ENCODE data around the gene LEP.

Gene LEP

GRCh38 chr7:128274246-128274883, 33.3 kb downstream of the LEP start:
- no peak overlapping the region for H3K9ac ChIP-seq (ENCODE audit: low read length)
- H2AFZ ChIP-seq (ENCODE audit: low read depth, low read length), result no peak overlapping the region
- TF ChIP-seq, protein P1, sequence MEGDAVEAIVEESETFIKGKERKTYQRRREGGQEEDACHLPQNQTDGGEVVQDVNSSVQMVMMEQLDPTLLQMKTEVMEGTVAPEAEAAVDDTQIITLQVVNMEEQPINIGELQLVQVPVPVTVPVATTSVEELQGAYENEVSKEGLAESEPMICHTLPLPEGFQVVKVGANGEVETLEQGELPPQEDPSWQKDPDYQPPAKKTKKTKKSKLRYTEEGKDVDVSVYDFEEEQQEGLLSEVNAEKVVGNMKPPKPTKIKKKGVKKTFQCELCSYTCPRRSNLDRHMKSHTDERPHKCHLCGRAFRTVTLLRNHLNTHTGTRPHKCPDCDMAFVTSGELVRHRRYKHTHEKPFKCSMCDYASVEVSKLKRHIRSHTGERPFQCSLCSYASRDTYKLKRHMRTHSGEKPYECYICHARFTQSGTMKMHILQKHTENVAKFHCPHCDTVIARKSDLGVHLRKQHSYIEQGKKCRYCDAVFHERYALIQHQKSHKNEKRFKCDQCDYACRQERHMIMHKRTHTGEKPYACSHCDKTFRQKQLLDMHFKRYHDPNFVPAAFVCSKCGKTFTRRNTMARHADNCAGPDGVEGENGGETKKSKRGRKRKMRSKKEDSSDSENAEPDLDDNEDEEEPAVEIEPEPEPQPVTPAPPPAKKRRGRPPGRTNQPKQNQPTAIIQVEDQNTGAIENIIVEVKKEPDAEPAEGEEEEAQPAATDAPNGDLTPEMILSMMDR (IDR thresholded peaks at IDR 0.05; ENCODE audit: low read depth, low read length), result no peak
- no peak for TF ChIP-seq EZH2phosphoT487 (IDR thresholded peaks at IDR 0.05; ENCODE audit: low read depth)
- no peaks in the 10 kb centered on the region for H3K36me3 ChIP-seq (replicated peaks; ENCODE audit: low read depth, low read length)
- no peak overlapping the region for H3K4me3 ChIP-seq (ENCODE audit: low read length)
- H3K9me3 ChIP-seq (ENCODE audit: insufficient read depth, low read length), result no peaks in the 10 kb centered on the region
- H3K79me2 ChIP-seq (ENCODE audit: low read length), result no peaks in the 10 kb centered on the region
- no peak overlapping the region for H3K4me2 ChIP-seq (ENCODE audit: low read length)
- no peak overlapping the region for H3K27ac ChIP-seq (ENCODE audit: low read length)
- no peaks in the 10 kb centered on the region for H3K4me1 ChIP-seq (ENCODE audit: low read length)
- H4K20me1 ChIP-seq (ENCODE audit: insufficient read depth, low read length), result no peaks in the 10 kb centered on the region
- H3K27me3 ChIP-seq (ENCODE audit: low read depth, low read length), result no peaks in the 10 kb centered on the region

DNA sequence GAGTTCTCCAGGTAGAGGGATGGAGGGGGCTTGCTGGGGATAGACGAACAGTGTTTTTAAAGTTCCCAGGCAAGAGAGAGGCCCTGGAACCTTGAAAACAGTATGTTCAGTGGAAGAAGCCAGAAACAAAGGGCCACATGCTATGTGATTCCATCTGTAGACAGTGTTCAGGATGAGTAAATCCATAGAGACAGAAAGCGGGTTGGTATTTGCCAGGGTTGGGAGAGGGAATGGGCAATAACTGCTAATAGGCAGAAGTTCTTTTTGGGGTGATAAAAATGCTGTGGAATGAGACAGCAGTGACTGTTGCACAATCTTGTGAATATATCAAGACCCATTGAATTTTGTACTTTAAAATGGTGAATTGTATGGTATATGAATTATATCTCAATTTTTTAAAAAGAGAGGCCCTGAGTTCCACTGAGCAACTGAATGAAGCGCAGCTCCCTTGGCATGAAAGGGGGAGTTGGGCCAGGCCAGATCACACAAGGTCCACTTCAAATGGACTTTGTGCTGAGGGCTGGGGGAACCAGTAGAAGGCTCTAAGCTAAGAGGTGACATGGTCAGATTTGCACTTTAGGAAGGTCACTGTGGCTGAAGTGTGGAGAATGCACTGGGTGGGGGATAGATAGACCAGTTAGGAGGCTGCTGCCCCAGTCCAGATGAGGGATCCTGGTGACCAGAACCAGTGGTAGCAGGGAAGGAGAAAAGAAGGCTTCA, 34.0 kb downstream of the LEP start:
- no peak overlapping the region for H3K9ac ChIP-seq (ENCODE audit: low read length)
- no peak overlapping the region for H2AFZ ChIP-seq (ENCODE audit: low read depth, low read length)
- TF ChIP-seq, protein P1 (IDR thresholded peaks at IDR 0.05; ENCODE audit: low read depth, low read length), result no peak
- TF ChIP-seq EZH2phosphoT487 (IDR thresholded peaks at IDR 0.05; ENCODE audit: low read depth), result no peak
- H4K20me1 ChIP-seq (ENCODE audit: insufficient read depth, low read length), result no peaks in the 10 kb centered on the region
- H3K4me1 ChIP-seq (ENCODE audit: low read length), result no peaks in the 10 kb centered on the region
- H3K27me3 ChIP-seq (ENCODE audit: low read depth, low read length), result no peaks in the 10 kb centered on the region
- H3K9me3 ChIP-seq (ENCODE audit: insufficient read depth, low read length), result no peaks in the 10 kb centered on the region
- H3K79me2 ChIP-seq (ENCODE audit: low read length), result no peaks in the 10 kb centered on the region
- H3K27ac ChIP-seq (ENCODE audit: low read length), result no peak overlapping the region
- H3K36me3 ChIP-seq (replicated peaks; ENCODE audit: low read depth, low read length), result no peaks in the 10 kb centered on the region
- H3K4me3 ChIP-seq (ENCODE audit: low read length), result no peak overlapping the region
- H3K4me2 ChIP-seq (ENCODE audit: low read length), result no peak overlapping the region

GRCh38 chr7:128275681-128276080, 34.6 kb downstream of the LEP start:
- H3K79me2 ChIP-seq (ENCODE audit: low read length), result no peaks in the 10 kb centered on the region
- no peaks in the 10 kb centered on the region for H3K9me3 ChIP-seq (ENCODE audit: insufficient read depth, low read length)
- no peak overlapping the region for H3K4me2 ChIP-seq (ENCODE audit: low read length)
- TF ChIP-seq, protein P1 (IDR thresholded peaks at IDR 0.05; ENCODE audit: low read depth, low read length), result no peak
- no peak for TF ChIP-seq EZH2phosphoT487 (IDR thresholded peaks at IDR 0.05; ENCODE audit: low read depth)
- no peak overlapping the region for H3K9ac ChIP-seq (ENCODE audit: low read length)
- no peaks in the 10 kb centered on the region for H3K27me3 ChIP-seq (ENCODE audit: low read depth, low read length)
- H2AFZ ChIP-seq (ENCODE audit: low read depth, low read length), result no peak overlapping the region
- H3K4me3 ChIP-seq (ENCODE audit: low read length), result no peak overlapping the region
- H3K4me1 ChIP-seq (ENCODE audit: low read length), result no peaks in the 10 kb centered on the region
- no peaks in the 10 kb centered on the region for H3K36me3 ChIP-seq (replicated peaks; ENCODE audit: low read depth, low read length)
- H4K20me1 ChIP-seq (ENCODE audit: insufficient read depth, low read length), result no peaks in the 10 kb centered on the region
- no peak overlapping the region for H3K27ac ChIP-seq (ENCODE audit: low read length)

DNA sequence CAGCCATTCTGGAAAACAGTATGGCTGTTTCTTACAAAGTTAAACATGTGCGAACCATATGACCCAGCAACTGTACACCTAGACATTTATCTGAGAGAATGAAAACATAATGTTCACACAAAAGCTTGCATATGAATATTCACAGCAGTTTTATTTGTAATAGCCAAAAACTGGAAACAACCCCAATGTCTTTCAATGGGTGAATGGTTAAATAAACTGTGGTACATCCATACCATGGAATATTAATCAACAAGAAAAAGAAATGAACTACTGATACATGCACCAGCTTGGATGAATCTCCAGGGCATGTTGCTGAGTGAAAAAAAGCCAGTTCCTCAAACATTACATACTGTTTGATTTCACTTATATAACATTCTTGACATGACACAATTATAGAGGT, 37.3 kb downstream of the LEP start:
- no peak for TF ChIP-seq EZH2phosphoT487 (IDR thresholded peaks at IDR 0.05; ENCODE audit: low read depth)
- TF ChIP-seq, protein P1 (IDR thresholded peaks at IDR 0.05; ENCODE audit: low read depth, low read length), result no peak
- H3K27me3 ChIP-seq (ENCODE audit: low read depth, low read length), result no peaks in the 10 kb centered on the region
- no peaks in the 10 kb centered on the region for H3K9me3 ChIP-seq (ENCODE audit: insufficient read depth, low read length)
- H3K27ac ChIP-seq (ENCODE audit: low read length), result no peak overlapping the region
- H4K20me1 ChIP-seq (ENCODE audit: insufficient read depth, low read length), result no peaks in the 10 kb centered on the region
- no peak overlapping the region for H3K9ac ChIP-seq (ENCODE audit: low read length)
- H3K4me2 ChIP-seq (ENCODE audit: low read length), result no peak overlapping the region
- no peak overlapping the region for H2AFZ ChIP-seq (ENCODE audit: low read depth, low read length)
- H3K79me2 ChIP-seq (ENCODE audit: low read length), result no peaks in the 10 kb centered on the region
- no peaks in the 10 kb centered on the region for H3K4me1 ChIP-seq (ENCODE audit: low read length)
- no peak overlapping the region for H3K4me3 ChIP-seq (ENCODE audit: low read length)
- no peaks in the 10 kb centered on the region for H3K36me3 ChIP-seq (replicated peaks; ENCODE audit: low read depth, low read length)
